ENCODE measurements around the gene PLP2.

Gene PLP2

DNA sequence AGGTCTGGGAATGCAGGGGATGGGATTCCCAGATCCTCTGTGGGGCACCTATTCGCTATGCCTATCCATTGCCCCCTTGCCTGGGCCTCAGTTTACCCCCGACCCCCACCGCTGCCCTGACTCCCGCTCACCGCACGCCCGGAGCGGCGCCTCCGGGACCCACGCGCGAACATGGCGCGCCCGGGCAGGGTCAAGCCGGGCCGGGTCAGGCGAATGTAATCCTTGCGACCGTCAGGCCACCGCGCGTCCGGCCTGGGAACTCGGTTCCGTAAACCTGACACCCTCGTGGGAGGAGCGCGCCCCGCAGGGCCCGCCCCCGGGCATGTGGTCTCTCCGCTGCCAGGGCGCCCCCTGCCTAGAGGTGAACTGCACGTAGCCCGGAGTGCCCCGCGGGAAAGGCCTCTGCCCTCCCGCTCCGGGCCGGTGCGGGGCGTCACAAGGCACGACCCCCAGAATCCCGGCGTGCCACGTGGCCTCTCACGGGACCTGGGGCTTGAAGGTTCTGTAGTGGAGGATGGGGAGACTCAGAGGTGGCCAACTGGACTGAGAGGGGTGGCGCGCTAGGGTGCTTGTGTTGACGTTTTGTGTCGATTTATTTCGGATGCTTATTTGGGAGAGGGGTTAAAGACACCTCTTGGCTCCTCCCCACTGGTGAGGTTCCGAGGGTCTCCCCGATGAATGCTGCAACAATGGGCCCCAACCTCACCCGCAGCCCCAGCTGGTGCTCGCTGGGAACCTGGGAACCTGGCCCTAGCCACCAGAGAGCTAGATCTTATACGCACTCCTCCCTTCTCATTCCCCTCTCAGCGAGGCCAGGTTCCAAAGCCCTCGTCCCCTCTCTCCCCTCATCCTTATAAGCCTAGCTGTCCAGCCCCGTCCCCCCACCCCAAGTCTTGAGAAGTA is 14.7 kb downstream of the PLP2 start, which contains the start of gene PRICKLE3:
Gene PRICKLE3, minus strand, starts transcription at position 249 of the 903 bp plus-strand sequence. Its CDS starts 76 bp downstream, at position 173.
- H3K27me3 ChIP-seq (ENCODE audit: control insufficient read depth, low read length) = no peaks in the 10 kb centered on the region
- H3K4me2 ChIP-seq (ENCODE audit: low read length) = peak within 1 kb of the TSS; percentile 87
- TF ChIP-seq, protein P1, sequence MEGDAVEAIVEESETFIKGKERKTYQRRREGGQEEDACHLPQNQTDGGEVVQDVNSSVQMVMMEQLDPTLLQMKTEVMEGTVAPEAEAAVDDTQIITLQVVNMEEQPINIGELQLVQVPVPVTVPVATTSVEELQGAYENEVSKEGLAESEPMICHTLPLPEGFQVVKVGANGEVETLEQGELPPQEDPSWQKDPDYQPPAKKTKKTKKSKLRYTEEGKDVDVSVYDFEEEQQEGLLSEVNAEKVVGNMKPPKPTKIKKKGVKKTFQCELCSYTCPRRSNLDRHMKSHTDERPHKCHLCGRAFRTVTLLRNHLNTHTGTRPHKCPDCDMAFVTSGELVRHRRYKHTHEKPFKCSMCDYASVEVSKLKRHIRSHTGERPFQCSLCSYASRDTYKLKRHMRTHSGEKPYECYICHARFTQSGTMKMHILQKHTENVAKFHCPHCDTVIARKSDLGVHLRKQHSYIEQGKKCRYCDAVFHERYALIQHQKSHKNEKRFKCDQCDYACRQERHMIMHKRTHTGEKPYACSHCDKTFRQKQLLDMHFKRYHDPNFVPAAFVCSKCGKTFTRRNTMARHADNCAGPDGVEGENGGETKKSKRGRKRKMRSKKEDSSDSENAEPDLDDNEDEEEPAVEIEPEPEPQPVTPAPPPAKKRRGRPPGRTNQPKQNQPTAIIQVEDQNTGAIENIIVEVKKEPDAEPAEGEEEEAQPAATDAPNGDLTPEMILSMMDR (IDR thresholded peaks at IDR 0.05; ENCODE audit: low read depth, low read length, poor library complexity, severe bottlenecking) = peak; percentile 71
- TF ChIP-seq EZH2phosphoT487 (IDR thresholded peaks at IDR 0.05; ENCODE audit: borderline replicate concordance, low read length) = no peak
- H3K4me1 ChIP-seq (ENCODE audit: control insufficient read depth, low read length) = peaks cover 37% of the 10 kb centered on the region
- H3K9me3 ChIP-seq (ENCODE audit: control insufficient read depth, insufficient read depth, low read length) = no peaks in the 10 kb centered on the region
- H4K20me1 ChIP-seq (ENCODE audit: control insufficient read depth, insufficient read depth, low read depth, low read length) = no peaks in the 10 kb centered on the region
- H3K36me3 ChIP-seq (ENCODE audit: control insufficient read depth, low read length) = peaks cover 9% of the 10 kb centered on the region
- peaks cover 7% of the 10 kb centered on the region for H3F3A ChIP-seq (ENCODE audit: control insufficient read depth, insufficient read depth)
- no peaks in the 10 kb centered on the region for H3K9me2 ChIP-seq (replicated peaks; ENCODE audit: control insufficient read depth, low read length)
- peak within 1 kb of the TSS; percentile 87 for H3K4me3 ChIP-seq (ENCODE audit: low read length)
- H3K79me2 ChIP-seq (ENCODE audit: control insufficient read depth, low read length) = peaks cover 26% of the 10 kb centered on the region
- peak within 1 kb of the TSS; percentile 37 for H3K27ac ChIP-seq (ENCODE audit: low read depth, low read length)

DNA sequence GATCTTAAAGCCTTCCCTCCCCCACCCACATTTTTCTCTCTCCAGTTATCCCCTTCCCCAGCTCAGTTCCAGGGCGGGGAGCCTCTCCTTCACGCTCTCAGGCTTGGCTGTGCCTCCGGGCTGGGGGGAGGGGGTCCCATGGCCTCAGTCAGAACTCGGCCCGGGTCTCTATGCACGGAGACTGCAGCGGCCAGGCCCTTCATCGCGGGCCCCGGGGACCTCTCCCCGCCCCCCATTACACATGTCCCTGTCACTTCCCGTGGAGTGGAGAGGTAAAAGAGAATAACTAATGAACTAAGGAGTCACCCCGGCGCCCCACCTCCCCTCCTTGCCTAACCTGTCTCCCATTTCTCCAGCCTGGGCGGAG is 15.3 kb downstream of the PLP2 start:
- H4K20me1 ChIP-seq (ENCODE audit: control insufficient read depth, insufficient read depth, low read depth, low read length) = no peaks in the 10 kb centered on the region
- H3K27ac ChIP-seq (ENCODE audit: low read depth, low read length) = no peak overlapping the region
- peaks cover 7% of the 10 kb centered on the region for H3F3A ChIP-seq (ENCODE audit: control insufficient read depth, insufficient read depth)
- peaks cover 37% of the 10 kb centered on the region for H3K4me1 ChIP-seq (ENCODE audit: control insufficient read depth, low read length)
- H3K27me3 ChIP-seq (ENCODE audit: control insufficient read depth, low read length) = no peaks in the 10 kb centered on the region
- TF ChIP-seq EZH2phosphoT487 (IDR thresholded peaks at IDR 0.05; ENCODE audit: borderline replicate concordance, low read length) = no peak
- TF ChIP-seq, protein P1 (IDR thresholded peaks at IDR 0.05; ENCODE audit: low read depth, low read length, poor library complexity, severe bottlenecking) = no peak
- H3K9me2 ChIP-seq (replicated peaks; ENCODE audit: control insufficient read depth, low read length) = no peaks in the 10 kb centered on the region
- H3K36me3 ChIP-seq (ENCODE audit: control insufficient read depth, low read length) = peaks cover 9% of the 10 kb centered on the region
- peak overlapping the region; percentile 13; the same call in 1 of the 2 replicates for H3K4me2 ChIP-seq (ENCODE audit: low read length)
- H3K9me3 ChIP-seq (ENCODE audit: control insufficient read depth, insufficient read depth, low read length) = no peaks in the 10 kb centered on the region
- no peak overlapping the region for H3K4me3 ChIP-seq (ENCODE audit: low read length)
- peaks cover 29% of the 10 kb centered on the region for H3K79me2 ChIP-seq (ENCODE audit: control insufficient read depth, low read length)

DNA sequence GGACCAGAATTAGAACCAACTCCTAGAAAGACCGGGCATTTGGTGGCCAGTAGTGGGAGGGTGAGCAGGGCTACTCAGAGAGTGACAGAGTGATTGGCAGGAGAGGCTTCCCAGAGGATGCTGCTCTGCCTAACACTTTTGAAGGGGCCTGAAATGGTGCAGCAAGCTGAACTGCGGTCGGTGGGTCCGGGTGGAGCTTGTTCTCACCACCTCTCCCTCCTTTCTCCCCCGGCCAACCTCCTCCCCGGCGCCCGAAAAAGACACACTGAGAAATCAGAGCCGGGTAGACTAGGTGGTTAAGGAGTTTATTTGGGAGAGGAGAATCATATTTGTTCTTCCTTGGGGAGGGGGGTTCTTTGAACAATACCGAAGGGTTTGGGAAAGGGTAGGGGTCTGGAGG is 15.8 kb downstream of the PLP2 start:
- H3K27ac ChIP-seq (ENCODE audit: low read depth, low read length) = no peak overlapping the region
- peaks cover 7% of the 10 kb centered on the region for H3F3A ChIP-seq (ENCODE audit: control insufficient read depth, insufficient read depth)
- no peak overlapping the region for H3K4me2 ChIP-seq (ENCODE audit: low read length)
- H3K4me1 ChIP-seq (ENCODE audit: control insufficient read depth, low read length) = peaks cover 42% of the 10 kb centered on the region
- no peaks in the 10 kb centered on the region for H3K27me3 ChIP-seq (ENCODE audit: control insufficient read depth, low read length)
- no peaks in the 10 kb centered on the region for H3K9me2 ChIP-seq (replicated peaks; ENCODE audit: control insufficient read depth, low read length)
- H3K9me3 ChIP-seq (ENCODE audit: control insufficient read depth, insufficient read depth, low read length) = no peaks in the 10 kb centered on the region
- peaks cover 9% of the 10 kb centered on the region for H3K36me3 ChIP-seq (ENCODE audit: control insufficient read depth, low read length)
- H4K20me1 ChIP-seq (ENCODE audit: control insufficient read depth, insufficient read depth, low read depth, low read length) = no peaks in the 10 kb centered on the region
- TF ChIP-seq EZH2phosphoT487 (IDR thresholded peaks at IDR 0.05; ENCODE audit: borderline replicate concordance, low read length) = no peak
- TF ChIP-seq, protein P1 (IDR thresholded peaks at IDR 0.05; ENCODE audit: low read depth, low read length, poor library complexity, severe bottlenecking) = no peak
- peaks cover 29% of the 10 kb centered on the region for H3K79me2 ChIP-seq (ENCODE audit: control insufficient read depth, low read length)
- H3K4me3 ChIP-seq (ENCODE audit: low read length) = no peak overlapping the region

Data from DOHH2 (cell line).